IMR-90 (cell line): ENCODE results near the gene AOPEP. TPM values are rescaled to one million over a fixed set of nuclear protein-coding genes. Genes with fewer than 3 reads are reported as not detected.

Source experiments
- ATAC-seq: fragments of 200-7000 bp; cut with Tn5 transposase; 2 replicates; pipeline ENCODE4 v1.9.1; 2020; ENCODE audit warnings: low read depth, mild to moderate bottlenecking, moderate library complexity
- BruUV-seq: library from RNA; stranded (reverse); fragments of 400-500 nt; replicated peaks from 2 replicates; lab custom pipeline; 2021; lab: Mats Ljungman, UMichigan
- CTCF ChIA-PET: fragments of 300-600 bp; formaldehyde crosslinking; extraction: SDS; loops from one replicate; lab custom pipeline; 2021; ENCODE audit warnings: antibody characterized with exemption; lab: Yijun Ruan, JAX
- POLR2A ChIA-PET: fragments of 300-600 bp; sonication (Branson Sonifier 250); formaldehyde crosslinking; loops from one replicate; lab custom pipeline; 2022; ENCODE audit warnings: antibody characterized with exemption; ENCODE audit not compliant: unreplicated experiment; lab: Charles Lee
- DNase-seq: peaks from one replicate; pipeline ENCODE4 v3.0.0; 2013
- H2AFZ ChIP-seq: replicated peaks from 2 replicates; pipeline ENCODE3; 2013; ENCODE audit warnings: low read length, mild to moderate bottlenecking; ENCODE audit not compliant: poor library complexity
- H2AK5ac ChIP-seq: 2 replicates; pipeline ENCODE4 v1.6.1; 2013; ENCODE audit warnings: low read depth, low read length, inconsistent platforms
- H2AK9ac ChIP-seq: replicated peaks from 2 replicates; pipeline ENCODE3; 2013; ENCODE audit warnings: mild to moderate bottlenecking, low read depth, low read length, moderate library complexity; ENCODE audit not compliant: poor library complexity
- H2BK120ac ChIP-seq: 2 replicates; pipeline ENCODE4 v1.6.1; 2013; ENCODE audit warnings: low read depth, low read length, inconsistent platforms
- H2BK15ac ChIP-seq: 3 replicates; pipeline ENCODE4 v1.6.1; 2013; ENCODE audit warnings: low read depth, low read length, inconsistent platforms
- H2BK20ac ChIP-seq: 2 replicates; pipeline ENCODE4 v1.6.1; 2013; ENCODE audit warnings: low read depth, mild to moderate bottlenecking, inconsistent platforms, low read length, moderate library complexity
- H2BK5ac ChIP-seq: 2 replicates; pipeline ENCODE4 v1.6.1; 2013; ENCODE audit warnings: mild to moderate bottlenecking, low read depth, low read length, inconsistent platforms; ENCODE audit not compliant: poor library complexity, severe bottlenecking
- H3K14ac ChIP-seq: replicated peaks from 2 replicates; pipeline ENCODE4 v1.6.1; 2013; ENCODE audit warnings: low read depth, low read length, inconsistent platforms
- H3K18ac ChIP-seq: 2 replicates; pipeline ENCODE4 v1.6.1; 2013; ENCODE audit warnings: low read depth, low read length, control low read depth
- H3K23ac ChIP-seq: 2 replicates; pipeline ENCODE4 v1.6.1; 2013; ENCODE audit warnings: low read depth, low read length, inconsistent platforms
- H3K27ac ChIP-seq: 2 replicates; pipeline ENCODE4 v1.5.1; 2013; ENCODE audit warnings: mild to moderate bottlenecking, control low read depth, low read length; ENCODE audit not compliant: insufficient read depth
- H3K27me3 ChIP-seq: 2 replicates; pipeline ENCODE4 v1.6.1; 2013; ENCODE audit warnings: low read length; ENCODE audit not compliant: control insufficient read depth, insufficient read depth
- H3K36me3 ChIP-seq: 2 replicates; pipeline ENCODE4 v1.6.1; 2013; ENCODE audit warnings: low read length, mixed read lengths; ENCODE audit not compliant: control insufficient read depth, insufficient read depth
- H3K4ac ChIP-seq: 2 replicates; pipeline ENCODE4 v1.6.1; 2013; ENCODE audit warnings: low read depth, low read length, inconsistent platforms
- H3K4me1 ChIP-seq: 2 replicates; pipeline ENCODE4 v1.6.1; 2013; ENCODE audit warnings: low read length, mixed read lengths; ENCODE audit not compliant: control insufficient read depth, insufficient read depth
- H3K4me2 ChIP-seq: 2 replicates; pipeline ENCODE4 v1.6.1; 2013; ENCODE audit warnings: low read depth, mild to moderate bottlenecking, control low read depth, low read length, moderate library complexity
- H3K4me3 ChIP-seq: 2 replicates; pipeline ENCODE4 v1.5.1; 2013; ENCODE audit warnings: low read depth, mild to moderate bottlenecking, control low read depth, low read length, moderate library complexity; ENCODE audit not compliant: insufficient read depth
- H3K56ac ChIP-seq: 2 replicates; pipeline ENCODE4 v1.6.1; 2013; ENCODE audit warnings: low read length, inconsistent platforms; ENCODE audit not compliant: insufficient read depth; ENCODE audit errors: extremely low read depth
- H3K79me1 ChIP-seq, 2 experiments: 2 replicates each; pipeline ENCODE4 v1.6.1; 2013; ENCODE audit warnings: low read length in 2 of 2, inconsistent platforms in 1 of 2, low read depth in 1 of 2
- H3K9ac ChIP-seq: 2 replicates; pipeline ENCODE4 v1.6.1; 2013; ENCODE audit warnings: low read depth, low read length, control low read depth
- H3K9me1 ChIP-seq: 2 replicates; pipeline ENCODE4 v1.6.1; 2013; ENCODE audit warnings: low read length, inconsistent platforms; ENCODE audit not compliant: insufficient read depth
- H3K9me3 ChIP-seq: 2 replicates; pipeline ENCODE4 v1.6.1; 2013; ENCODE audit warnings: low read length; ENCODE audit not compliant: control insufficient read depth, insufficient read depth
- H4K20me1 ChIP-seq: 2 replicates; pipeline ENCODE4 v1.6.1; 2013; ENCODE audit warnings: low read length, inconsistent platforms; ENCODE audit not compliant: insufficient read depth
- H4K5ac ChIP-seq: 2 replicates; pipeline ENCODE4 v1.6.1; 2013; ENCODE audit warnings: mild to moderate bottlenecking, low read depth, low read length, control low read depth
- H4K8ac ChIP-seq, 2 experiments: 2 replicates each; pipeline ENCODE4 v1.6.1; 2013; ENCODE audit warnings: low read depth in 2 of 2, low read length in 2 of 2, control low read depth in 1 of 2, inconsistent platforms in 1 of 2
- H4K91ac ChIP-seq: 2 replicates; pipeline ENCODE4 v1.6.1; 2013; ENCODE audit warnings: low read depth, low read length, inconsistent platforms; ENCODE audit not compliant: insufficient read depth
- NFE2L2 ChIP-seq: fragments of 150-350 bp; IDR thresholded peaks from 2 replicates; pipeline ENCODE4 v1.6.1; 2016; ENCODE audit warnings: low read depth, mild to moderate bottlenecking, low read length
- WGBS, 2 experiments: methylation state at CpG; one replicate each; pipeline versions ENCODE4 v1.1.5 to v1.1.7; 2013; ENCODE audit warnings: missing lambda C conversion rate in 2 of 2; ENCODE audit not compliant: insufficient read length in 1 of 2; ENCODE audit errors: extremely low coverage in 2 of 2; 5-methylcytosine and 5-hydroxymethylcytosine counted together
- dilution Hi-C: fragments of 300-500 bp; cut with HindIII; formaldehyde crosslinking; loops from one replicate; pipeline ENCODE4 v1.14.3; 2018; ENCODE audit warnings: low sequenced_read_pairs; ENCODE audit not compliant: unreplicated experiment
- in situ Hi-C: fragments of 300-500 bp; cut with MboI; formaldehyde crosslinking; loops from 3 replicates; pipeline ENCODE4 v1.14.3; 2019; ENCODE audit warnings: low sequenced_read_pairs, inconsistent platforms, mixed read lengths
- intact Hi-C: fragments of 100-400 bp; cut with micrococcal nuclease; formaldehyde crosslinking; loops from 2 replicates; pipeline ENCODE4 v1.10.0; 2022
- polyA plus RNA-seq, 3 experiments: library from polyadenylated mRNA; depleted of rRNA; stranded (reverse); fragments of >200 nt; gene quantifications; 2 replicates each; pipeline ENCODE4 v1.2.3, GENCODE V29; 2012; ENCODE audit warnings: low replicate concordance in 1 of 3
- total RNA-seq: library from RNA; depleted of rRNA; stranded (reverse); fragments of >200 nt; gene quantifications from 2 replicates; pipeline ENCODE4 v1.2.3, GENCODE V29; 2012

The AOPEP gene
- total and polyA plus RNA-seq, 2 of the 4 experiments (the other 2 are of a cell fraction), result 34.9 to 38.7 TPM

DNA sequence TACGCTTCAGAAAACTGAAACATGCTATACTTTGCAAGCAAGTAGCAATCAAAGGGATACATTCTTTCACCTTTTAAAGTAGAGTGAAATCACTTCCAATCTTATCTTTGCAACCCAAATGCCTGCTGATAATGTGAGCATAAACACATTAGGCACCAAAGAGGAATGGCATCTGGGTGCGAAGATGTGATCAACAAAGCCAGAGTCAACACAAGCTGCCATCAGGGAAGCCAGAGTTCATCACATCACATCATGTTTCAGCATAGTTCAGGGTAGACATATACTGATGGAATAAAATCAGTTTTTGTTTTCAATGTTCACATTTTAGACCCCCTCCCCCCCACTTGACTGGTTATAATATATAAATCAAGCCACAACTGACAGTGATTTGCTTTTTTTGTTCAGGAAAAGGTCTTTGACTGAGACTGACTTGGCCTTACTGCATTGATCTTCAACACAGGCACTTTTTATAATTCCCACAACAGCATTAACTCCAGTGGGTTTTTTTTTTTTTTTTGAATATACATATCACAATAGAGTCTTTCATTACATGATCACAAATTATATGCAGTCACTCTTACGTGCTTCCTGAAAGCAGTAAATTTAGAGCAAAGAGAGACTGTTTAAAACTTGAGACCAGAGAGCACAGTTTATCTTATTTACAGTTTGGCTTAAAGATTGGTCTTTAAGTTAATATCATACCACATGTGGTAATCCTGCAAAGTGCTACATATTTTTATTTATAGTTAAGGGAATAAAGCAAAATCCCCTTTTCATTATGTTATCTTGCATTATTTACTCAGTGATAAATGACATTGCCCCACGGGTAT is 20.3 kb downstream of the AOPEP start:
- BruUV-seq, result no TSS peak

More for the DNA sequence above, 20.3 kb downstream of the AOPEP start:
- no peak overlapping the region for H2AK9ac ChIP-seq
- no peak for TF ChIP-seq NFE2L2
- no peak for ATAC-seq
- H4K20me1 ChIP-seq, result no peaks in the 10 kb centered on the region
- no peak overlapping the region for H3K4me3 ChIP-seq
- POLR2A ChIA-PET, result no interaction called here
- H2BK15ac ChIP-seq, result no peak overlapping the region
- H2BK5ac ChIP-seq, result no peak overlapping the region
- no peak overlapping the region for H2BK20ac ChIP-seq
- peaks cover 2% of the 10 kb centered on the region; the same call in 1 of the 2 replicates for H3K9me3 ChIP-seq
- no peak overlapping the region for H4K91ac ChIP-seq
- in situ Hi-C loops (no loop called here), dilution Hi-C loops (no loop called here), intact Hi-C loops (no loop called here)
- peaks cover 2% of the 10 kb centered on the region for H3K36me3 ChIP-seq
- H3K4me1 ChIP-seq, result no peaks in the 10 kb centered on the region
- CTCF ChIA-PET, result no interaction called here
- H3K56ac ChIP-seq, result no peak overlapping the region
- no peaks in the 10 kb centered on the region for H3K27me3 ChIP-seq
- H3K4ac ChIP-seq, result no peak overlapping the region
- peaks cover 7 to 9% of the 10 kb centered on the region in 2 experiments for H3K79me1 ChIP-seq
- no peak overlapping the region for H3K4me2 ChIP-seq
- peaks cover 5% of the 10 kb centered on the region; the same call in 1 of the 2 replicates for H3K9me1 ChIP-seq
- H3K9ac ChIP-seq, result no peak overlapping the region
- H2AFZ ChIP-seq, result no peak overlapping the region
- WGBS, 2 experiments, result no CpG with 5 or more reads among the region's 4 CpGs
- DNase-seq, result no peak
- H3K27ac ChIP-seq, result no peak overlapping the region
- no peak overlapping the region for H4K5ac ChIP-seq
- H3K23ac ChIP-seq, result no peak overlapping the region
- H3K14ac ChIP-seq, result no peak overlapping the region
- H2BK120ac ChIP-seq, result no peak overlapping the region
- no peak overlapping the region for H3K18ac ChIP-seq
- H2AK5ac ChIP-seq, result no peak overlapping the region
- H4K8ac ChIP-seq, result no peak overlapping the region
